GM21737 (cell line): ENCODE measurements around the gene AMER2.

ENCODE experiments used
- ATAC-seq: cut with Tn5 transposase; IDR thresholded peaks from one replicate; pipeline ENCODE4 v1.9.1; 2021; ENCODE audit warnings: mild to moderate bottlenecking, moderate library complexity; ENCODE audit not compliant: unreplicated experiment

AMER2 gene, protein sequence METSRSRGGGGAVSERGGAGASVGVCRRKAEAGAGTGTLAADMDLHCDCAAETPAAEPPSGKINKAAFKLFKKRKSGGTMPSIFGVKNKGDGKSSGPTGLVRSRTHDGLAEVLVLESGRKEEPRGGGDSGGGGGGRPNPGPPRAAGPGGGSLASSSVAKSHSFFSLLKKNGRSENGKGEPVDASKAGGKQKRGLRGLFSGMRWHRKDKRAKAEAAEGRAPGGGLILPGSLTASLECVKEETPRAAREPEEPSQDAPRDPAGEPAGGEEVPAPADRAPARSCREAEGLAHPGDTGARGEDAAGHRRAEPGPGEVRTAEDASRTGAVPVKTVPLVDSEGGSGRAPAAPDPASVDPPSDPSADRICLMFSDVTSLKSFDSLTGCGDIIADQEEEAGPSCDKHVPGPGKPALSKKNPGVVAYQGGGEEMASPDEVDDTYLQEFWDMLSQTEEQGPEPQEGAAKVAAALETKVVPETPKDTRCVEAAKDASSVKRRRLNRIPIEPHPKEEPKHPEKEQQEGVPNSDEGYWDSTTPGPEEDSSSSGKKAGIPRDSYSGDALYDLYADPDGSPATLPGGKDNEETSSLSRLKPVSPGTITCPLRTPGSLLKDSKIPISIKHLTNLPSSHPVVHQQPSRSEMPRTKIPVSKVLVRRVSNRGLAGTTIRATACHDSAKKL

GRCh38 chr13:25171517-25172302 lies at the start of gene AMER2:
Gene AMER2 (minus strand): TSS chr13:25172288. CDS start chr13:25171619, 669 bp downstream.
- ATAC-seq, result no peak

DNA sequence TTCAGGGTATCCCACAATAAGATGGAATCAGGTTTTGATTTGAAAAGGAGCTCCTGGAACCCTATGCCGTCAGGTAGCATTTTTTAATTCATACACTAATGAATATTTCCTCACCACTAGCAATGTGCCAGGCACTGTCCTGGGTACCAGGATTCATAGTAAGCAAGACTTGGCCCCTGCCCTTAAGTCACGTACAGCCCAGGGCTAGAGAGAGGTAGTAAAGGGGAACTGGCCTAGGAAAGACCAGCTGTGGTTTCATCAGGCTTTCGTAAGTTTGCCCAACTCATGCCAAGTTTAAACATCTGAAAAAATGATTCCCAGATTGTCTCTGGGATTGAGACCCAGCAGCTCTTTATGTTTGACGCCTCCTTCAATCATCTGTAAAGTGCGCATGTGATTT lies 45.9 kb upstream of the AMER2 start:
- no peak for ATAC-seq

DNA sequence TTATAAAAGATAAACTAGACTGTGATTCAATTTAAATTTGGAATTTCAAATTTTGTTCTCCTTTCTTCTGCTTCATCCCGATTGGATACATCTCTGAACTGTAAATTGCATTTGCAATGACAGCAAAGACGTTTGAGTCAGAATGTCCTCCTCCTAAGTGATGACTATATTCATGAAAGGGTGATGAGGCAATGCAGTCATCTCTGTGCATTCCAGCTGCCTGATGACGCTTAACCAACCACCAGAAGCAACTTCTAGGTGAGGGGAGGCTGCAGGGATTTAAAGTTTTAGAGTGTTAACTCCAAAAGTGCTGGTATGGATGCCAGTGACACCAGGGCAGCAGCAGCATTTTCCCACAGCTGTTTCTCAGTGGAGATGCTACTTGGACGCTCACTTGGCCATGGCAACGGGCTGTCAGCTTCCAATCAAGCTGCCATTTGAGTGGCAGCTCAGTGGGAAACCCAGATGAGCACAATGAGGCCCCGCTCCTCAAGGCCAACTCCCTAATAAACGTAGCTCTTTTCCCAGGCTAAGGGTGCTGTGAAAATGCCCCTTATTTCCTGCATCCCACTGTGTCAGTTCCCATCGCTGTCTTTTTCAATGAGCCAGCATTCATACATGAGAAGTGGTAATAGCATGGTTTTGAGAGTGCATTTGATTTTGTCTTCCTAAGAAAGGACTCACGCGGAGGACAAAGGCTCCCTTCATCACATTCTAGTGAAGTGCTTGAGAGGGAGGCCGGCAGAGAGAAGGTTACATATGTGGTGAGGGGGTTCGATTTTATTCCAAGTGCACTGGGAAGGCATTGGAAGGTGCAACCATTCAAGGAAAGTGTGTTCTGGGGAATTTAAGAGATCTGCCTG lies 45.2 kb upstream of the AMER2 start:
- ATAC-seq, result no peak

- no peak for ATAC-seq
Observed at GRCh38 chr13:25215253-25215575, 43.1 kb upstream of the AMER2 start.

GRCh38 chr13:25214491-25215252 lies 42.6 kb upstream of the AMER2 start:
- ATAC-seq, result no peak

- ATAC-seq, result no peak
Observed at GRCh38 chr13:25213715-25214114, 41.6 kb upstream of the AMER2 start.

DNA sequence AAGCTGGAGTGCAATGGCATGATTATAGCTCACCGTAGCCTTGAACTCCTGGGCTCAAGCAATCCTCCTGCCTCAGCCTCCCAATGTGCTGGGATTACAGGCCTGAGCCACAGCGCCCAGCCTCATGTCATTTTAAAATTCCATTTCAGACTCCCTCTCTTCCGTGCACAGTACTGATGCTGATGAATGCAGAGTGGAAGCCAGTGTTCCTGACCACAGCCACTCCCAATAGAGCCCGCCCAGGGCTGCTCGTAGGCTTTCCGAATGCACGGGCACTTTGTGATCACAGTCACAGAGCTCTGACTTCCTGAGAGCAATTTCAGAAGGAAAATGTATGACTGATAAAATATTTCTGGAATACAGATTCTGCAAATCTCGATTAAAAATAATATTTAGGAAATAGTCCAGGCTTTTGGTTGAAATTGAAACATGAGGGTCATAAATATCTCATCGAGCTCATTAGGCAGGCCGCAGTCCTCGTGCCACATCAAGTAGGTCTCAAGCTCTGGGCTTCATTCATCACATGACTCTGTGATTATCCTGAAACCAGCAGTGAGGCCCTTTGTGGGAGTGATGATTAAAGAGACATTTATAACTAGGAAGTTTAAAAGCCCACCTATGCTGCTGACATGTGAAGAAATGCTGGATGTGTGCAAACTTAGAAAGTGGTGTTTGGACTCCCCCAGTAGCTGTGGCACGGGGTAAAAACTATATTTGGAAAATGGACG lies 38.9 kb upstream of the AMER2 start:
- no peak for ATAC-seq

DNA sequence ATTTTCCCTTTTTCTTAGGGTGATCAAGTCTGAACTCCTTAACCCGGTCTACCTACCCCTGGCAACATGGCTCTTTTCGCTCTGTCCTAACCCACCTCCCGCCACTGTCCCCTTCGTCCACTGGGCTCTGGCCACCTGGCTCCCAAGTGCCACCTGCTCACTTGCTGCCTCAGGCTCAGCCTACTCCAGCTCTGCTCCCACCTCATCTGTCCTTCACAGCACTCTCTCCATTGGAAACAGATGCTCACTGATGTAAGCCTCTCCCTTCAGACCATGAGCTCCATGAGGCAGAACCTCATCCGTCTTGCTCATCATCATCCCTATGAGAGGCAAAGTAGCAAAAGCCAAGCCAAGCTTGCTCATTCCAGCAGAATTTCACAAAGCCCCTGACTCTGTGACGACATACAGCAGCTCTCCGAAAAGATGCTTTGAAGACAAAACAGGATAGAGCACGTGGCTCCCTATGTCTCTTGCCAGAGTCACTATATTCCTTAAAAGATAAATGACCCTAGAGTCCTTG lies 35.3 kb upstream of the AMER2 start:
- ATAC-seq, result no peak

DNA sequence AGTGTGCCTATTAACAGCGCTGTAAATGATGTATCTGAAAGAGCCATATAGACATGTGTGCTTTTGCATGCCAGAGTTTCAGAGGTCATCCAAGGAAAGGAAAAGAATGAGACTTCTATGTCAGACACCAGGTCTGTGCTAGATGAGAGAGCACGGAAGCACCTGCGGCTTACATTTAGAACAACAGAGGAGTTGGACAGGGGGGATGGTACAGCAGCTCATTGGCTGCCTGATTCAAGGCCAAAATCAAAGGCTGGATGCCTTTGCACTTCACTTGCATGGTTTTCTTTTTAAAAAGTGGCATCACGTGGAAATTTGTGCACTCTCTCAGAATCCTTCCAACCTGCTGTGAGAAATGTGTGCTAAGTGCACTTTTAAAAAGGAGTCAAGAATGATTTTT lies 32.8 kb upstream of the AMER2 start:
- ATAC-seq, result no peak

DNA sequence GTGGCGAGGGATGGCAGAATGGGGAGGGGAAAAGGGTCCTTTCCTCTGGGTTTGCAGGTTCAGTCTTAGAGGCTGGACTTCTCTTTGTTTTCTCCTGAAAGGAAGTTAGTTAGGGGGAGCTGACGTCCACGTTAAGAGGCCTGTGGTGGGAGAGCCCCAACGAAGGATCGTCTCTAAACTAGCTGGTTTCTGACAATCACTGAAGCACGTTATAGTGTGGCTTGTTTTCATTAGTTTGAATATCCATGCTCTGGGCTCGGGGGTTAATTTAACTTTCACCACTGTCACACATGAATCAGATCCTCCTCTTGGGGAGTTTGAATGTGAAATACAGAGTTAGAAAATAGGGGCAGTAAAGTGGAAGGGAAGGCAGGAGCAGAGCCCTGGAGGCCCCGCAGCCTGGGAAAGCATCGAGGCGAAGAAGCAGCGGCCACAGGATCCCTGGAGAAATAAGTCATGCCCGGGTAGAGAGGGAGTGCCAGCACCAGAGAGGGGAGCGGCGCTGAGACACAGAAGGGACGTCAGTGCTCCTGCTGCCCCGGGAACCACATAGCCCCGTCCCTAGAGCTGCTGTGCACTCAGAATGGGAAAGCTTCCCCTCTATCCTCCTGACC lies 31.1 kb upstream of the AMER2 start:
- ATAC-seq, result no peak

DNA sequence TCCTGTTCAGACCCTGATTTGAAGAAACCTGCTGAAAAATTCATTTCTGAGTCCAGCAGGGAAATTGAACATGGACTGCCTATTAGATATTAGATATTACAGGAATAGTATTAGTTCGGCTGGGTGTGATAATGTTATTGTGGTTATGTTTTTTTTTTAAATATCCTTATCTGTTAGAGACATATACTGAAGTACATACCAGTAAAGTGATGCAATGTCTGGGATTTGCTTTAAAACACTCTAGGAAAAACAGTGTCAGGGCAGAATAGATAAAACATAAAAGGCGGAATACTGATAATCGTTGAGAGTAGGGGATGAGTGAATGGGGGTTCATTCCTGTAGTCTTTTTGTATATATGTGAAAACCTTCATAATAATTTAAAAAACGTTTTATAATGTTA lies 28.7 kb upstream of the AMER2 start:
- ATAC-seq, result no peak

DNA sequence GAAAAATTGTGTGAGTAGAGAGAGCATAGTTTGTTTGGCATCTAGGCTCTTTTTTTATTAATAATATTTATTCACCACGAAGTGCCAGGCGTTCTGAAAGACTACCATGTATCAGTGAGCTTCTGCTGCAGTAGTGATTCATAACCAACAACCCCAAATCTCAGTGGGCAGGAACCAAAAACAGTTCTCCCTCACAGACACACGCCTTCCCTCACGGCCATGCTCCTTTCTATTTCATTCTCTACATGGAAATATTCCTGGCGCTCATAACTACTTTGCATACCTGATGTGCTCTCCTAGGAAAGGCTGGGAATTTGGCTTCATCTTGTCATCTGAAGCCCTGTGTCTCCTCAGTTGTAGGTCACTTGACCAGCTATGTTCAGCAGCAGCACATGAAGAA lies 26.6 kb upstream of the AMER2 start:
- ATAC-seq, result no peak

DNA sequence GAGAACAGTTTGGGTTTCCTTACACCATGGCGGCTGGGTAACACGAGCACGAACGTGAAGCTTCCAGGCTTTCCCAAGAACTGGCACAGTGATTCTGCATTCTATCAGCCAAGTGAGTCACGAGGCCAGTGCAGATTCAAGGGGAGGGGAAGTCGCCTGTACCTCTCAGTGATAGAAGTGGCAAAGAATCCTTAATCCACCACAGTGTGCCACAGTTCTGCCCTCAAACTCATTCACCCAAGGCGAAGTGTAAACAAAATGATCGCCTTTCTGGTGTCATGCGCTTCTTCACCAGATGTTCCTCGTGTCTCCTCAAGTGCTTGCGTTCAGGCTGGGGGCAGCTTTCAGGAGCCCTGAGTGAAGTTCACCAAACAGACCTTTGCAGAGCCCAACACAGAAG lies 24.9 kb upstream of the AMER2 start:
- no peak for ATAC-seq

- ATAC-seq, result no peak
Observed at GRCh38 chr13:25192936-25193335, 20.8 kb upstream of the AMER2 start.

GRCh38 chr13:25192489-25192888 lies 20.4 kb upstream of the AMER2 start:
- no peak for ATAC-seq

GRCh38 chr13:25192052-25192451 lies 20.0 kb upstream of the AMER2 start:
- no peak for ATAC-seq

- no peak for ATAC-seq
Observed at GRCh38 chr13:25190771-25191170, 18.7 kb upstream of the AMER2 start.

DNA sequence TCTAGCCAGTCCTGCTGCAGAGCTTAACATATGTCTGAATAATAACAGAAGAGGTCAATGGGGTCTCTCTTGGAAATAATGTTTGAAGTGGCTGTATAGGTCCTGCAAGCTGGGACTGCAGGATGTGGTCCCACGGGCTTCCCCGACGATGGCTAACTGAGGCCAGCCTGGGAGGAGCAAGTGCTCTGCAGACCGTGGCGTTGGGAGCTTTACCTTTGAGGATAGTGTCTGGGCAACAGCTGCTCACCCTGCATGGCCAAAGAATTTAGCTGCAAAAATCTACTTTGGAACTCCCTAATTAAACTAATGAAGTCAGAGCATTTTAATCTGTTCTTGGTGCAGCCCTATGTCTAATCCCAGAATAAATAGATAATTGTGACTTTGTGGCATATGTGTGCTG lies 18.2 kb upstream of the AMER2 start:
- ATAC-seq, result no peak

DNA sequence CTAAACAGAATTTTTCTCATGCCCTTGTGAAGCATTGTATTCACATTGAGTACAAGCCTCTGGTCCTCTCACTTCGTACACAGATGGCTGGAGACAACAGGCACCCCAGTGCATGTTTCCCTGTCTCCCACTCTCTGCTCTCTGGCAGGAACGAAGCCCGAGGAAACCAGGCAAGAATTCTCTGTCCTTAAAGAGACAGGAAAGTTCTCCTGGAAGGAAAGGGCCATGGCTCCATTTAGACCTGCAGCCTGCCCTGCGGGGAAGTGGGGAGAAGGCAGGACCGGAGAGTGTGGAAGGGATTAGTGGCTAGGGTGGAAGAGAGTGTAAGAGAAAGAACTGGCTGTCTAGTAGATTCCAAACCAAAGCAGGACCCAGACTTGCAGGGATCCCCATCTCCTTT lies 15.5 kb upstream of the AMER2 start:
- ATAC-seq, result no peak
